CD14-positive monocyte (primary cell): ENCODE measurements around the gene DYRK3. TPM values are rescaled to one million over a fixed set of nuclear protein-coding genes. Genes with fewer than 3 reads are reported as not detected.

Experiments
- DNase-seq, 3 donors: peaks; one replicate each; pipeline ENCODE4 v3.0.0-alpha.2; 2011 to 2022
- H2AFZ ChIP-seq: 2 replicates; pipeline ENCODE4 v1.6.0; 2012; ENCODE audit warnings: mild to moderate bottlenecking, low read depth, low read length, inconsistent platforms; ENCODE audit not compliant: insufficient read depth, poor library complexity, severe bottlenecking
- H3K27ac ChIP-seq, 2 donors: 1 replicate in 1 of 2; 2 replicates in 1 of 2; pipeline ENCODE4 v1.5.1; 2012 to 2013; ENCODE audit warnings: low read length in 2 of 2, control low read depth in 1 of 2, inconsistent platforms in 1 of 2, low read depth in 1 of 2, mild to moderate bottlenecking in 1 of 2
- H3K27me3 ChIP-seq, 2 donors: one replicate each; pipeline versions ENCODE4 v1.6.0 to v1.6.1; 2011 to 2013; ENCODE audit warnings: low read length in 2 of 2; ENCODE audit not compliant: control insufficient read depth in 2 of 2, insufficient read depth in 2 of 2
- H3K36me3 ChIP-seq, 2 donors: replicated peaks in 1 of 2; 1 replicate in 1 of 2; 2 replicates in 1 of 2; pipeline versions ENCODE4 v1.5.1 to v1.6.1; 2012 to 2013; ENCODE audit warnings: low read length in 2 of 2, control low read depth in 1 of 2, inconsistent platforms in 1 of 2, mild to moderate bottlenecking in 1 of 2; ENCODE audit not compliant: insufficient read depth in 2 of 2, control insufficient read depth in 1 of 2
- H3K4me1 ChIP-seq, 2 donors: 1 replicate in 1 of 2; 2 replicates in 1 of 2; pipeline versions ENCODE4 v1.5.1 to v1.6.1; 2012 to 2013; ENCODE audit warnings: low read length in 2 of 2, control low read depth in 1 of 2, inconsistent platforms in 1 of 2, mild to moderate bottlenecking in 1 of 2, moderate library complexity in 1 of 2; ENCODE audit not compliant: insufficient read depth in 2 of 2, control insufficient read depth in 1 of 2
- H3K4me2 ChIP-seq: replicated peaks from 2 replicates; pipeline ENCODE3; 2012; ENCODE audit warnings: low read length, moderate library complexity, mild to moderate bottlenecking; ENCODE audit not compliant: poor library complexity, severe bottlenecking; ENCODE audit errors: extremely low read depth
- H3K4me3 ChIP-seq, 3 experiments: fragments of 200-600 bp in 1 of 3; sonication (generic) in 1 of 3; replicated peaks in 1 of 3; 1 replicate in 2 of 3; 2 replicates in 1 of 3; pipeline ENCODE4 v1.5.1; 2011 to 2013; ENCODE audit warnings: low read length in 3 of 3, mild to moderate bottlenecking in 3 of 3, control low read depth in 2 of 3, low read depth in 2 of 3, inconsistent platforms in 1 of 3, moderate library complexity in 1 of 3
- H3K79me2 ChIP-seq: 2 replicates; pipeline ENCODE4 v1.6.0; 2012; ENCODE audit warnings: mild to moderate bottlenecking, control low read depth, inconsistent platforms, low read length, moderate library complexity; ENCODE audit not compliant: insufficient read depth
- H3K9ac ChIP-seq: 2 replicates; pipeline ENCODE4 v1.6.0; 2017; ENCODE audit warnings: low read length, mild to moderate bottlenecking; ENCODE audit not compliant: insufficient read depth, poor library complexity, severe bottlenecking
- H3K9me3 ChIP-seq, 2 donors: replicated peaks in 1 of 2; 1 replicate in 1 of 2; 2 replicates in 1 of 2; pipeline versions ENCODE4 v1.5.1 to v1.6.1; 2012 to 2013; ENCODE audit warnings: low read length in 2 of 2, control low read depth in 1 of 2; ENCODE audit not compliant: control insufficient read depth in 1 of 2, insufficient read depth in 1 of 2
- H4K20me1 ChIP-seq: 2 replicates; pipeline ENCODE4 v1.6.0; 2012; ENCODE audit warnings: mild to moderate bottlenecking, low read length, control low read depth, moderate library complexity; ENCODE audit not compliant: insufficient read depth
- H3K27ac Mint-ChIP-seq, 7 donors: one replicate each; pipeline ENCODE4 v1.8.0; 2020; ENCODE audit warnings: mild to moderate bottlenecking in 7 of 7, mixed read lengths in 7 of 7, moderate library complexity in 6 of 7, inconsistent platforms in 2 of 7
- H3K27me3 Mint-ChIP-seq, 3 donors: one replicate each; pipeline ENCODE4 v1.8.0; 2021 to 2022; ENCODE audit warnings: low read depth in 3 of 3, mild to moderate bottlenecking in 3 of 3, mixed read lengths in 3 of 3, moderate library complexity in 3 of 3, inconsistent platforms in 1 of 3
- H3K36me3 Mint-ChIP-seq, 2 donors: one replicate each; pipeline ENCODE4 v1.8.0; 2020; ENCODE audit warnings: mixed read lengths in 2 of 2, inconsistent platforms in 1 of 2, mild to moderate bottlenecking in 1 of 2
- H3K4me1 Mint-ChIP-seq: one replicate; pipeline ENCODE4 v1.8.0; 2020; ENCODE audit warnings: mild to moderate bottlenecking, mixed read lengths
- H3K4me3 Mint-ChIP-seq, 2 donors: one replicate each; pipeline ENCODE4 v1.8.0; 2020; ENCODE audit warnings: mild to moderate bottlenecking in 2 of 2, mixed read lengths in 2 of 2, moderate library complexity in 1 of 2
- H3K9me3 Mint-ChIP-seq, 7 donors: one replicate each; pipeline ENCODE4 v1.8.0; 2020 to 2022; ENCODE audit warnings: mixed read lengths in 7 of 7, mild to moderate bottlenecking in 6 of 7, moderate library complexity in 6 of 7, inconsistent platforms in 2 of 7
- CTCF ChIP-seq: fragments of 200-600 bp; IDR thresholded peaks from one replicate; pipeline ENCODE4 v1.8.0; 2022; ENCODE audit warnings: antibody characterized with exemption, mild to moderate bottlenecking
- WGBS: methylation state at CpG from one replicate; pipeline ENCODE4 v1.1.5; 2013; ENCODE audit warnings: missing lambda C conversion rate; ENCODE audit not compliant: insufficient coverage; 5-methylcytosine and 5-hydroxymethylcytosine counted together
- intact Hi-C, 2 donors: fragments of 100-400 bp; cut with micrococcal nuclease; formaldehyde crosslinking; loops; one replicate each; pipeline versions ENCODE4 v1.15.0 to v1.15.1; 2023
- polyA plus RNA-seq, 3 donors: library from polyadenylated mRNA; depleted of rRNA in 1 of 3; unstranded in 2 of 3; stranded (reverse) in 1 of 3; fragments of 300-500 nt in 2 of 3; fragments of >200 nt in 1 of 3; fragmentation: Illumina TruSeq in 2 of 3; gene quantifications; 1 replicate in 2 of 3; 2 replicates in 1 of 3; pipeline ENCODE4 v1.2.3, GENCODE V29; 2012 to 2021

The DYRK3 gene
- polyA plus RNA-seq, 3 donors: 0.13 TPM; not detected in 2

DNA sequence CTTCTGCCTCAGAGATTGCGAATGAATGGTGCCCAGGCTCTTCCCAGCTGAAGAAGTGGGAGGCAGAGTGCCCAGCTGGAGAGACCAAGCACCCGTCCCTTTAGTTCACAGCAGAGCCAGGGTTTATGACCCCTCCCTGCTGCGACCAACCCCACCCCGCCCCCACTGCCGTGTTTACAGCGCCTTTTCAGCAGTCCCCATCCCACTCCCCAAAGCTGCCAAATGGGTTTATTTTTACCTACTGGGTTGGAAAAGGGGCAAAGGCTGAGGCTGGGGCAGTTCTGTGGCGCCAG is 23.6 kb downstream of the DYRK3 start:
- H3K4me1 Mint-ChIP-seq: peaks cover 29% of the 10 kb centered on the region
- 91% methylated on average over 3 of the region's 7 CpGs for WGBS
- Histone ChIP-seq H2AFZ (no peak overlapping the region), H3K27ac (no peak overlapping the region), H3K4me2 (no peak overlapping the region), H3K4me3 (no peak overlapping the region), H3K4me1 (peaks cover 25 to 30% of the 10 kb centered on the region in 2 donors), H4K20me1 (peaks cover 12% of the 10 kb centered on the region), H3K9ac (no peak overlapping the region), H3K9me3 (no peaks in the 10 kb centered on the region), H3K79me2 (no peaks in the 10 kb centered on the region), H3K27me3 (peaks cover 0 to 8% of the 10 kb centered on the region in 2 donors), H3K36me3 (no peaks in the 10 kb centered on the region)
- no peak overlapping the region for H3K4me3 Mint-ChIP-seq
- TF ChIP-seq CTCF: no peak
- no peak for DNase-seq
- no peaks in the 10 kb centered on the region for H3K36me3 Mint-ChIP-seq
- peaks cover 19 to 32% (median 23%) of the 10 kb centered on the region in 3 donors for H3K27me3 Mint-ChIP-seq
- peaks cover 0 to 2% (median 0%) of the 10 kb centered on the region in 7 donors for H3K9me3 Mint-ChIP-seq
- H3K27ac Mint-ChIP-seq: no peak overlapping the region
- intact Hi-C loops: loop anchor here in 1 of 2 donors (10.0 kb wide), 1 partner anchor 146 kb away; no protein-coding TSS in a partner anchor

DNA sequence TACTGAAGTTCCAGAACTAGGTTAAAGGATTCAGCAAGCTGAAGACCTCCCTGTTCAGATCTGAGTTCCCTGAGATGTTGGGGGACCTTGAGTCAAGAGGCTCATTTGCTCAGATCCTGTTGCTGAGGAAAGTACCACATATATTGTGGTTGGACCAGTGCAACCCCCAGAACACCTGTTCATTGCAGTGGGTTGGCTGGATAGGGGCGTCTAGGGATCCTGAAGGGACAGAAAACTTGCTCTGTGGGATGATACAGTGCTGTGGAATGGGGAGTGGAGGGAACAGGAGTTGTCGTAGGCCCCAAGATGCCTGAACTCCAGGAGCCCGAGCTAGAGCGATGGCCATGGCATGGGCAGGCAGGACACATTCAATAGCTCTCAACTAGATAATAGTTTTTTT is 24.8 kb downstream of the DYRK3 start:
- no peaks in the 10 kb centered on the region for H3K36me3 ChIP-seq
- H3K27me3 ChIP-seq: peaks cover 0 to 17% of the 10 kb centered on the region in 2 donors
- no CpG with 5 or more reads among the region's 4 CpGs for WGBS
- peaks cover 34% of the 10 kb centered on the region for H3K4me1 Mint-ChIP-seq
- H3K4me2 ChIP-seq: no peak overlapping the region
- no peaks in the 10 kb centered on the region for H3K79me2 ChIP-seq
- H3K27ac ChIP-seq: no peak overlapping the region
- no peaks in the 10 kb centered on the region for H3K9me3 ChIP-seq
- H4K20me1 ChIP-seq: peaks cover 13% of the 10 kb centered on the region
- H3K27me3 Mint-ChIP-seq: peaks cover 23 to 35% (median 29%) of the 10 kb centered on the region in 3 donors
- H3K9me3 Mint-ChIP-seq: peaks cover 0 to 5% (median 0%) of the 10 kb centered on the region in 7 donors
- H3K4me3 ChIP-seq: no peak overlapping the region
- no peak overlapping the region for H3K27ac Mint-ChIP-seq
- no peak overlapping the region for H3K4me3 Mint-ChIP-seq
- intact Hi-C loops: no loop called here
- no peak for TF ChIP-seq CTCF
- peaks cover 29 to 34% of the 10 kb centered on the region in 2 donors for H3K4me1 ChIP-seq
- no peak overlapping the region for H3K9ac ChIP-seq
- DNase-seq: no peak
- H3K36me3 Mint-ChIP-seq: no peaks in the 10 kb centered on the region
- no peak overlapping the region for H2AFZ ChIP-seq
